Stomach (tissue), 4 donors: ENCODE data around the gene GCC1.

Source experiments
- EP300 ChIP-seq: sonication (generic); formaldehyde crosslinking; IDR thresholded peaks from one replicate; pipeline ENCODE4 v1.6.1; 2017; ENCODE audit warnings: antibody characterized with exemption
- POLR2AphosphoS5 ChIP-seq, 3 donors: sonication (generic); formaldehyde crosslinking; IDR thresholded peaks; one replicate each; pipeline ENCODE4 v1.6.1; 2016; ENCODE audit warnings: antibody characterized with exemption in 3 of 3
- TF ChIP-seq, protein P1 (sequence below), 7 experiments: fragments of 450-650 bp in 4 of 7; fragments of 200-600 bp in 3 of 7; sonication (generic) in 3 of 7; IDR thresholded peaks; one replicate each; pipeline ENCODE4 v1.5.1; 2016 to 2019; ENCODE audit warnings: antibody characterized with exemption in 7 of 7, control low read depth in 2 of 7, mild to moderate bottlenecking in 1 of 7

DNA sequence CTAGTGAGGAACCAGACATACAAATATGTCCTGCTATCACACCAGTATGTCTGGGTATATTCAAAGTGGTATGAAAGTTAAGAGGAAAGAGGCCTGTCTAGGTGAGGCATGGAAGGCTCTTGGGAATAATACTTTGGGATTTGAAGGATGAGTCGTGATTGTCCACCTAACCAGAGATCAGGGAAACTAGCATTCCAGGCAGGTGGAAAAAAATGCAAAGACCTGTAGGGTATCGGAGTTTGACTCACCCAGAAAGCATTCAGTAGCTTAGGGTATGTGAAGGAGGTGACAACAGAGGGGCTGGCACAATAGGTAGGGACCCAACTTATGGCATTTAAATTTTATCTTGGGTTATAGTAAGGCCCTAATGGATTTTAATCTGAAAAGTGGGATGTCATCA is 950 bp upstream of the GCC1 start:
- TF ChIP-seq, protein P1, sequence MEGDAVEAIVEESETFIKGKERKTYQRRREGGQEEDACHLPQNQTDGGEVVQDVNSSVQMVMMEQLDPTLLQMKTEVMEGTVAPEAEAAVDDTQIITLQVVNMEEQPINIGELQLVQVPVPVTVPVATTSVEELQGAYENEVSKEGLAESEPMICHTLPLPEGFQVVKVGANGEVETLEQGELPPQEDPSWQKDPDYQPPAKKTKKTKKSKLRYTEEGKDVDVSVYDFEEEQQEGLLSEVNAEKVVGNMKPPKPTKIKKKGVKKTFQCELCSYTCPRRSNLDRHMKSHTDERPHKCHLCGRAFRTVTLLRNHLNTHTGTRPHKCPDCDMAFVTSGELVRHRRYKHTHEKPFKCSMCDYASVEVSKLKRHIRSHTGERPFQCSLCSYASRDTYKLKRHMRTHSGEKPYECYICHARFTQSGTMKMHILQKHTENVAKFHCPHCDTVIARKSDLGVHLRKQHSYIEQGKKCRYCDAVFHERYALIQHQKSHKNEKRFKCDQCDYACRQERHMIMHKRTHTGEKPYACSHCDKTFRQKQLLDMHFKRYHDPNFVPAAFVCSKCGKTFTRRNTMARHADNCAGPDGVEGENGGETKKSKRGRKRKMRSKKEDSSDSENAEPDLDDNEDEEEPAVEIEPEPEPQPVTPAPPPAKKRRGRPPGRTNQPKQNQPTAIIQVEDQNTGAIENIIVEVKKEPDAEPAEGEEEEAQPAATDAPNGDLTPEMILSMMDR (IDR thresholded peaks at IDR 0.05): no peak
- TF ChIP-seq POLR2AphosphoS5 (IDR thresholded peaks at IDR 0.05) (no peak), EP300 (no peak)
